Activated CD4-positive, alpha-beta T cell treated with anti-CD3 and anti-CD28 coated beads, Interleukin-2, amount 50 U/mL, for 1 hour (primary cell): Measurements from ENCODE around the gene RNASET2.
A peak's percentile ranks its signal among the peaks of the same experiment; 100 is the strongest.

Source experiments
- DNase-seq: peaks from one replicate; pipeline ENCODE4 v3.0.0-alpha.2; 2020

Gene RNASET2, protein sequence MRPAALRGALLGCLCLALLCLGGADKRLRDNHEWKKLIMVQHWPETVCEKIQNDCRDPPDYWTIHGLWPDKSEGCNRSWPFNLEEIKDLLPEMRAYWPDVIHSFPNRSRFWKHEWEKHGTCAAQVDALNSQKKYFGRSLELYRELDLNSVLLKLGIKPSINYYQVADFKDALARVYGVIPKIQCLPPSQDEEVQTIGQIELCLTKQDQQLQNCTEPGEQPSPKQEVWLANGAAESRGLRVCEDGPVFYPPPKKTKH

DNA sequence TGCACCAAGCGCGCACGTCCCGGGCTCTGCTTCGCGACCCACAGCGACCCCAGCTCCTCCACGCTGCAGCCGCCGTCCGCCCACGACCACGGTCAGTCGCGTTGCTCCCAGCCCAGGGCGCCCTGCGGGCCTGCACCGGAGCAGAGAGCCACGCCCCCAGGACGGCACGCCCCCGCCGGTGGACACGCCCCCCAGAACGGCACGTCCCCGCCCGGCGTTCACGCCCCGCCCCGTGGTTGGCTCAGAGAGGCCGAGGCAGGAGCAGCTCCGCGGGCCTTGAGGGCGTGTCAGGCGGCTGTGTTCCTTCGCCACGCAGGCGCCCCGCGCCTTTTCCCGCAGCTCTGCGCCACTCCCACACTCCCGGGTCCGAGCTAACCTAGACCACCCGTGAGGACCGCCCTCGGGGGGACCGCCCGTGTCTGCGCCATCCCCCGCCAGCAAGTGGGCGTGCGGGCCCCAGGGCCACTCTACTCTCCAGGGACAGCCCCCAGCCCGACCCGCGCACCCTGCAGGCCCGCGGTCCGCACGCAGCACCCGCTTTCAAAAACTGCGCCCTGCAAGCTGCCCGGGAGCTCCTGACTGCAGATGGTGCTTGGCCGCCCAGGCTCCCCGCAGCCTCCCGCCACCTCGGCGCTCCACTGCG is at the start of gene RNASET2:
Gene RNASET2 (minus strand): TSS at position 107 of the 643 bp plus-strand sequence. CDS start 368 bp downstream, outside the sequence.
- peak; percentile 99 for DNase-seq

DNA sequence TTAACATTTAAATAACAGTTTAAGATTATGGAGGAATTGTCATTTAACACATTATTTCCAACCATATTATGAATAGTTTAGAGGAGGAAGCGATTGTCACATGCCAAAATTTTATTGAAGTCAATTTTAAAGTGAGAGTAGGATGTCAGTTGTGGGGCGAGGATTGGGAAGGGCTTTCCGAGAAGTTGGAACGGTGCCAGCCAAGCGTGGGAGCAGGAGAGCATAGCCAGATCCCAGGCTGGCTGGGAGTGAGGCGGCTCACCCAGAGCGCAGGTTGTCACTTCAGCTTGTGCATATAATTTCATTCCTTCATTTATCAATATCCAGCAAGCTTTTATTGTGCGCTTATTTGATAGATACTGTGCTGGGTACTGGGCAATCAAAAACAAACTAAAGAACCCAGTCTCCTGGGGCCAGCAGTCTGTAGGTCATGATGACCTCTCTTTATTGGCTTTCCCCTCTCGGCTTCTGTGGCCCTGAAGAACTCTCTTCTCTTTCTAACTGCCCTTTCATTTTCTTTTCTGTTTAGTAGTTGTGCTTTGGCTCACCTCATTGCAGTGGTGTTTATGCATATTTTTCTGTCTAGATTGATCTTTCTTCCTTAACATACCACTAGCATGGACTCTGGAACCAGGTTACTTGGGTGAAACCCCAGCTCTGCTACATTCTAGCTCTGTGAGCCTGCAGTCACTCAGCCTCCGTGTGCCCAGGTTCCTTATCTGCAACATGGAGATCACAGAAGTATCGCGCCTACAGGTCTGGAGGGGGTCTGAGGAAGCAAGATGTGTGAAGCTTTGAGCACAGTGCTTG is 49.2 kb upstream of the RNASET2 start:
- DNase-seq = no peak

DNA sequence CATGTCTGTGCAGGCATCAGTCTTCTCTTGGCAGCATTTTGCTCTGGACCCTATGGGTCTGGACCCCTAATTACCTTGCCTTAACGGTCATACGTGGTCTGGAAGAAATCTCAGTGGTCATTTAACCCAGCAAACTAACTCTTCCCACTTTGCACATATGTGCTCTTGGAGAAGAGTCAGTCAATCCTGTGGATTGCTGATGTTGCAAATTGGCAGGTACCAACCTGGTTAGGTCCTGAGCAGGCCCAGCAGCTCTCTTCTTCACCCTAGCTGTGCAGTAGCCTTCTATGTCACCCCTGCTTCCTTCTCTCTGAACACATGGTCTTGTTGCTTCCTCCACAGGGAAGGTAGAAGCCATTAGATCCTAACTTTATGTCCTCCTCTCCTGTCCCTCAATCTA is 44.4 kb upstream of the RNASET2 start:
- no peak for DNase-seq

DNA sequence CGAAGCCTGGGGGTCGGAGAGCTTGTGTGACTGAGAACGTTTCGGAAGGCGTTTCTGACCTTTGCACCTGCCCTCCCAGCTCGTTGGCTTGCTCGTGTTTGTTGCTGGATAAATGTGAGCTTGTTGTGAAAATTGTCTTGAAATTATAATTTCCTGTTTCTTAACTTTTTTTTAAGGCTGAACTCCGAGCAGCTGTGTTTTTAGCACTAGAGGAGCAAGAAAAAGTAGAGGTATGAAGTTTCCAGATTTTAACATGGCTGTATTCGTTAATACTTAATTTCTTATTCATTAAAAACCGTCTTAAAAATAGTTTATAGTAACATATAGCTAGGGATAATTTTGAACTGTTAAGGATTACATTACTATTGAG is 43.5 kb upstream of the RNASET2 start:
- DNase-seq = no peak

DNA sequence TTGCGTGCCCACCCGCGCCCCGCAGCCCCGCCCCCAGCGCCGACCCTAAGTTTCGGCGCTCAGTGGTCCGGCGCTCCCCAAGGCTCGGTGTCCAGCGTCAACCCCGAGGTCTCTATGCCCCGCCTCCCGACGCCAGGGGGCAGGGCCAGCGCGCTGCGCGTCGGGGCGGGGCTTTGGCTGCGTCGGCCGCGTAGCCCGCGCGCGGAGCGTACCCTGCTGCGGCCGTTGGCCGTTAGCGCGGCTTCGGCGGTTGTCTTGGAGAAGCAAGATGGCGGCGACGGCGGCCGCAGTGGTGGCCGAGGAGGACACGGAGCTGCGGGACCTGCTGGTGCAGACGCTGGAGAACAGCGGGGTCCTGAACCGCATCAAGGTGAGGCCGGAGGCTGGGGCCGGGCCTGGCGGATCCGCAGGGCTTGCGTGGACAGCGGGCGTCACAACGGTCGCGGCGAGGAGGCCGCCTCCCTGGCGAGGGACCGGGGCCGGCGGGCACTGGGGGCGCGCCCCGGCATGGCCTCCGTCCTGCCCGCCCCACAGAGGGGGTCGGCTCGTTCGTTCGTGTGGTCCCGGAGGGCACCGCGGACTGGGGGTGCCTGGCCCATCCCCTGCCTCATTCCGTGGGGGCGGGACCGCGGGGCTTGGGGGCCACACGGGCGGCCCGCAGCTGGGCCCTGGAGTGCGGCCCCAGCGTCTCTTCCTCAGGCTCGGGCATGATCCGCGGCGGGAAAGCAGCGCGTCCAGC is 43.0 kb upstream of the RNASET2 start, which contains the start of gene CEP43:
Gene CEP43 (plus strand): TSS at position 253 of the 739 bp plus-strand sequence. CDS start 16 bp downstream, at position 269.
- DNase-seq = peak; percentile 74

DNA sequence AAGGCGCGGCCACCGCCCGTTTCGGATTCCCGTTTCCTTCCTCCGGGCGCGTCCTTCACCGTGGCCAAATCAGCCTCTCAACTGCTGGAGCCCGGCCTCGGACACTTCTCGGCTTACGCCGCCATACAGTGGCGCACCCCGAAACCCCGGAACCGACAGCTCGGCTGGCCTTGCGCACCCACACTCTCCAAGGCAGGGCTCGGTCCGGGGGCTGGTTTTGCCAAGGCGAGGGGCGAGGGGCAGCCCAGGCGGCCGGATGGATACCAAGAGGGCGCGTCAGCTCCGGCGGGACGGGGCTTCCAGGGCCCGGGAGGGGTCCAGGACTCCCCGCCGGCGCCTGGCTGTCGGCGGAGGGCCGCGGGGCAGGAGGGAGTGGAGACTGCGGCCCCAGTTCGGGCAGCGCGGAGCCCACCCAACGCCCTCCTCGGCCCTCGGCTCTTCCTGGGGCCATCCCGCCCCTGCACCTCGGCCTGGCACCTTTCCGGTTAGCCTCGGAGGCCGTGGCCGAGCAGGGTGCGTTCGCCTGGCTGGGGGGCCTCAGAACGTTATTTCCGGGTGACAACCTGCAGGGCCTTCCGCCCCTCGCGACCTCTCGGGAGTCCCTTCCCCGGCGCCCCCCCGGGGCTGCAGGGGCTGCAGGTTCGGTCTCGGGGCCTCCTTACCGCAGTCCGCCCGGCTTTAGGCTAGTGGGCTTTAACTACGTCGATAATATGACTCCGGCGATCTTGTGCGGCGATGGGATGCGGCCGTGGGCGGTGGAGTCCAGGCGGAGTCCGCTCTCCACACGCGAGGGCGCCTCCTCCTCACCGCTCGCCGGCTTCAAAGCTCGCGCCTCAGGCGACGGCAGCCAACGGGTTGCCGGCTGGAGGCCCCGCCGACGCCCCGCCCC is 42.1 kb upstream of the RNASET2 start:
- peak; percentile 4 for DNase-seq

DNA sequence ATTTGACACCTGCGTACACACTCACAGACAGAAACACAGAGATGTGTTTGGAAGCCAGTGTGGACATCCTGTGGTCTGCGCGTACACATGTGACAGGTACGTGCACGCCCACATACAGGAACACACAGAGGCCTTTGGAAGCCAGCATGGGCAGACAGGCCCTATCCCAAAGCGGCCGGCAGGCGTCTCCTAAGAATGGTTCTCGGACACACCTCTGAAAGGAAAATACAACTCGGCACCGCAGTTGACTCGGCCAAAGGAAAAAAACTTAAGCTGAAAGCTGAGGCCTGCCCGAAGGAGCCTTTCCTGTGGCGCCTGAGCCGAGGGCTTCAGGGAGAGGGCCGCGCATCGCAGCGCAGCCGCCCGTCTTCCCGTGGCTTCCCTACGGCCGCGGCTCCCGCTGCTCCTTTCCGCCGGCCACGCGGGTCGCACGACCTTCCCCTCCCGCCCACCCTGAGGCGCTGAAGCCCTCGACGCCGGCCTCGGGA is 41.5 kb upstream of the RNASET2 start:
- DNase-seq = peak; percentile 42

DNA sequence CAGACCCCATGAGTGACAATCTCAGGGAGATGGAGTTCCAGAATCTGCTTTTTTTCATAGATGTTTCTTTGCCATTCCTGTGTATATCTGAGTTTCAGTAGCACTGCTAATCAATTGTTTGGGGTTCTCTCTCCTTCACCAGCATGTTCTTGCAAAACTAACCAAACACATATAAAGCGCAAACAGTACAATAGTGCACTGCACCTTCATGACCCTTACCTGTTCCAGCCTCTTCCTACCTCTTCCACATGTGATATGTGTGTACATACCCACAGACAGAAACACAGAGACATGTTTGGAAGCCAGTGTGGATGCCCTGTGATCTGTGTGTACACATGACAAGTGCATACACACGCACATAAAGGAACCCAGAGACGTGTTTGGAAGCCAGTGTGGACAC is 41.0 kb upstream of the RNASET2 start:
- DNase-seq = no peak

DNA sequence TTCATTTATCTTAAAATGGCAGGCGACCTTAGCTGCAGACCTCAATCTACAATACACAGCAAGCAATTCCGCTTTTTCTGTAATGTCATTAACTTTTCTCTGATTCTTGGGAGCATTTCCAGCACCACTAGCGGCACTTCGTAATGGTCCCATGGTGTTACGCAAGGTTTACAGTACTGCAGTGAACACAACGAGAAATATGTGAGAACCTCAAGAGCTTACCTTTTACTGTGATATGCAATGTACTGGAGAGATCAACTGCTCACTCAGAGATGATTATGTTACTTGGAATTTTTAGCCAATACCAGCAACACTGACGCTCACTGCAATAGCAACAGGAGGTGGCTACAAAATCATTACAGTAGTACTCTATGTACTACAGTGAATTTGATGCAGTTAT is 40.1 kb upstream of the RNASET2 start:
- no peak for DNase-seq

DNA sequence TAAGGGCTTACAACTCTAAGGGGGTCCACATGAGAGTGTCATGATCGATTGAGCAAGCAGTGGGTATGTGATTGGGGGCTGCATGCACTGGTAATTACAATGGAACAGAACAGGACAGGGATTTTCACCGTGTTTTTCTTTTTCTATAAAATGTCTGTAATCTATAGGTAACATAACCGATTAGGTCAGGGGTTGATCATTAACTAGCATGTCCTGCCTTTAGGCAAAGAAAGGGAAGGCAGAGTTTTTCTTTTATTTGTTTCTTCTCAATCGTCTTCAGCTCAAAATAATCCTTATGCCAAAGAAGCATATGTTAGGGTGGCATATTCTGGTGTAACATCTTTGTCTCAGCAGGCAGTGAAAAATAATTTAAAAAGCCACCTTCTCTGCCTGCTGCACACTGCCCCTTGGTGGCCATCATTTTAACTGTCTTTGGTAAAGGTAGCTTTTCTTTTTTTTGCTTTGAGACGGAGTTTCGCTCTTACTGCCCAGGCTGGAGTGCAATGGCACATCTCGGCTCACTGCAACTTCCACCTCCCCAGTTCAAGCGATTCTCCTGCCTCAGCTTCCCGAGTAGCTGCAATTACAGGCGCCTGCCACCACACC is 33.2 kb upstream of the RNASET2 start:
- DNase-seq = peak; percentile 42

DNA sequence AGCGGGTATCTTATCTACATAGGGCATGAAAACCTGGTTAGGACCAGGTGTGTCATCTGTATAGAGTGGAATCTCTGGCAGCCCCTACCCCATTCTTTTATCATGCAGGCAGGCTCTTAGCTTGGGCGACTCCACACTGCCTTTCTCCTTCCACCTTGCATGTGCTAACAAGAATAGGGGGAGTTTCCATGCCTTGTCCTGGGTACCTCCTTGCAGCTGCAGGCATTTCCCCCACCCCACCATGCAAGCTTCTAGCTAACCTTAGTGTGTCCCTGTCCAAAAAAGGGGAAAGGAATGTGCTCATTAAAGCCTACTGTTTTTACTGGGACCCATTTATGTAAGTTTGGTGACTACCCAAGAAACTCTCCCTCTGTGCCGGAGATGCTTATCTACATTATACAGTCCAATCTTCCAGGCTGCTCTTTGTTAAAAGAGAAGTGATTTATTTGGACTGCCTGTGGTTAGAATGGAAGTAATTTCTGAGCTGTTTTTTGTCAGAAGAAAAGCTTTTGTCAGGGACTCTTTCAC is 32.4 kb upstream of the RNASET2 start:
- DNase-seq = no peak

DNA sequence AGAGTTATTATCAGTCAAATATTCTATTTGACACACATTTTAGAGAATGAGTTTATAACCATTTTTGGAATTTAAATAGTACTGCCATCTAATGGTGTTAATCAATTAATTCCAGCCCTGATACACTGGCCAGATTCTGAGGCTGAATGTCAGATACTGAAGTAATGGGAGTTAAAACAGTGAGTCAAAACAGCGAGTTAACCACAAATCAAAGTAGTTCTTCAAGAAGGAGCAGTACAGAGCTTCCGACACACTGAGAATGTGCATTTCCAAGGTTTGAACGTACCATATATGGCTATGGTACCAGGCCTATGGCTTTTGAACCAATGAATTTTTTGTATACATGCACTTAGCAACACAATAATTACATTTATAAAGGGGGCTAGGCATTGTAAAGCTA is 31.6 kb upstream of the RNASET2 start:
- DNase-seq = no peak

DNA sequence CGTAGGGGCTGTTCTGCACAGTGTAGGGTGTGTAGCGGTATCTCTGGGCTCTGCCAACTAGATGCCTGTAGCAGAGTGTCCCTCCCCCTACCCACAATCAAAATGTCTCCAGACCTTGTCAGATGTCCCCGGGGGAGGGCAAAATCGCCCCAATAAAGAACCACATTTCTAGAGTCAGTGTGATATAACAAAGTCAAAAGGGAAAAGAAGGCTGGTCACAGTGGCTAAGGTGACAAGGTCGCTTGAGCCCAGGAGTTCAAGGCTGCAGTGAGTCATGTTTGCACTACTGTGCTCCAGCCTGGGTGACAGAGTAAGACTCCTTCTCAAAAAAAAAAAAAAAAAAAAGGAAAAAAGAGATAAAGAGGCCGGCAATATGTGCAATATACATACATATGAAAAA is 31.1 kb upstream of the RNASET2 start:
- no peak for DNase-seq

DNA sequence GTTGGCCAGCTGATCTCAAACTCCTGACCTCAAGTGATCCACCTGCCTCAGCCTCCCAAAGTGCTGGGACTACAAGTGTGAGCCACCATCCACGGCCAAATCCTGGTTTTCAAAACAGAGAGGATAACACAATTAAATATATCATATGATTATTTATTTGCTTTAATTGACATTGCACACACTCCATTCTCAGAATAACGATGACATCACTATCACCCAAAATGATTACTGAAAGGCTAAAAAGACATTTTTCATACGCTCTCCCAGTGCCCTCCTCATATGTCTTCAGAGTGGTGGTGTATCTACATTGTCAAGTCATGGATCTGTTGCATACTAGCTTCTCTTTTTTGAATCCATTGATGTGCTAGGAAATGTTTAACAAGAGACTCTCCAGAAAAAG is 24.4 kb upstream of the RNASET2 start:
- no peak for DNase-seq

DNA sequence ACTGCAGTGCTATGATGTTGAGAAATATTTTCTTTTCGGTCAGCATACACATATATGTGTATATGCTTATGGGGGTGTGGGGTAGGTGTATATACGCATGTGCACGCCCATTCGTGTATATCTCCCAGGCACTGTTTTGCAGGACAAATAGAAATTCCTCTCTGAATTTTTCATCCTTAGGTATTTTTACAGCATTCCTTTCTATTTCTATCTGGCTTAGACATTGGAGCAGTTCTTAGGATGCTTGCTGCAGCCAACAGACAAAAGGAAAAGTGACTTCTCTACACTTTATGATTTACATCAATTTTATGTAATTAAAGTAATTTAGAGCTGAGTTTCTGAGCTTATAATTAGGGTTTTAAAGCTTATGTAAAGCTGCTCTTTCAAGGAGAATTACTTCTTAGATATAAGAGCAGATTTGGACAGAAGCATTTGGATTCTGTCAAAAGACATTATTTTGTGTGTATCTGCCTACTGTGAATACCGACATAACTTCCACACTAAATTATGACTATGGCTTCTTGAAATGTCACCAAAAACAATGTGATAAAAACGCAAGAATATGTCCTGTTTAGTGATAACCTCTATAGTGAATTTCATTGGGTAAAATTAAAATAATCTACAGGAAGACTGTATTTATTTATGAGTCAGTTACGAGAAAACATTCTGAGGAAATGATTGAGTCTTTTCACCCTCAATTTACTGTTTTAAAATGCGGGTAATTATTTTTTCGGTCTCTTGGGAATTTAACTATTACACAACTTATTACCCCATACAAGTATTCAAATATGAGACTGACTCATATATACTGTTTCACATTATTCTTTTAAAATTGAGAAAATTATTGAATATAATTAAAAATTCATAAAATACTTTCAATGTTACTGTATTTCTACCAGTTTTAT is 21.5 kb upstream of the RNASET2 start:
- DNase-seq = no peak

DNA sequence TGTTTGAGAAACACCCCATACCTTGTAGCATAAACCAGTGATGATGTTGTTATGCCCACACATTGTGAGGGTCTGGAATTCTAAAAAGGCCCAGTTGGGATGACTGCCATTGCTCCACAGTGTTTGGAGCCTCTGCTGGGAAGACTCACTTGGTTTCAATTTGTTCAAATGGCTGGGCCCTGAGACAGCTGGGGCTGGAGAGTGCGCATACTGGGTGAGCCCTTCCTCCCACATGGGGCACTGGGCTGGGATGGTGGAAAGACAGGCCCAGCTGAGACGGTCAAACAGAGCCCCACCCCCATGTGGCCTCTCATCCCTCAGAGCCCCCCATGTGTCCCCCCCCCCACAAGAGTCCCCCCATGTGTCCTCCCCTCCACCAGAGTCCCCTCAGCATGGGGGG is 20.3 kb upstream of the RNASET2 start:
- DNase-seq = no peak

DNA sequence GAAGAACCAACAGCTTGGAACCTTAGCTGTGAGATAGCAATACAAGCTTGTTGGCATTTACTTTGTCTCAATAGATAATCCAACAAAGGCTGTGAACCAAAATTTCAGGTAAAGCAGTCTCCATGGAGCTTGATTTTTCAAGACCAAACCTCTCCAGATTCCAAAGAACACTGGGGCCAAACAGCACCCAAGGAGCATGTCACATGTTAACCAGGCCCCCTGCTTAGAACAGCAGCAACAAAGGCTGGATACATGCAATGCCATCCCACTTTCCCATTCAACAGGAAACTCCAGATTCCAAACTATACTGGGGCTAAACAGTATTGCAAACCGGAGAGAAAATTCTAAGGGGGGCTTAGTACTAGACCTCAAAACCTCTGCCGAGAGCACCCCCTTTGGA is 15.8 kb upstream of the RNASET2 start:
- DNase-seq = no peak

DNA sequence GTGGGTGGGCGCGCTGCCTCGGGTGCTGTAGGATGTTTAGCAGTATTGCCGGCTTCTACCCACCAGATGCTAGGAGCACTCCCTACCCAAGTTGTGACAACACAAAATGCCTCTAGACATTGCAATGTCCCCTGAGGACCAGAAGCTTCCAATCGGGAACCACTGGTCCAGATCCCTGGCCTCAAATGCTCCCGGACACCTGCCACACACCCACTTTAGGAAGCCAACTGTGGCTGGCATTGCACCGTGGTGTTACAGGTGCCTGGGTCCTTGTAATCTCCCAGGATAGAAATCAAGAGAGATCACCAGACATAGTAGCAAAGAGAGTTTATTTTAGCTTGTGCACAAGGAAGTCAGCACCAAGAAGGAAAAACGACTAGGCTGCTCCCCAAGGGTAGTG is 14.9 kb upstream of the RNASET2 start:
- DNase-seq = no peak

DNA sequence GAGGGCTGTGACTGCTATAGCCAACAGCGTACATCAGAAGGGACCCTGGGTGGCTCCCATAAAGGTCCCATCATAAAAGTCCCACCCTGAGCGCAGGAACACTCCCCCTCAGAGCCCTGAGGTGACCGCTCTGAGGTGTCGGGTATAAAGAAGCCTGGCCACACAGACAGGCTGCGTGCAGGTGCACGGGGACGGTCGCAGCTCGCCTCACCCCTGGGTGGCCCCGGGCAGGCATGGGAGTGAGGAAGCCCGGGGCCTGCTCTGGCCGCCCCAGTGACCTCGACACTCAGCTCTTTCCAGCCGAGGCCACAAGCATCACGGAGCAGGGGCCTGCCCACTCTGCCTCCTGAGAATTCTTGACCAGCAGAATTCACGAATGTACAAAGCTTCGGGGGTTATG is 14.4 kb upstream of the RNASET2 start:
- DNase-seq = no peak

DNA sequence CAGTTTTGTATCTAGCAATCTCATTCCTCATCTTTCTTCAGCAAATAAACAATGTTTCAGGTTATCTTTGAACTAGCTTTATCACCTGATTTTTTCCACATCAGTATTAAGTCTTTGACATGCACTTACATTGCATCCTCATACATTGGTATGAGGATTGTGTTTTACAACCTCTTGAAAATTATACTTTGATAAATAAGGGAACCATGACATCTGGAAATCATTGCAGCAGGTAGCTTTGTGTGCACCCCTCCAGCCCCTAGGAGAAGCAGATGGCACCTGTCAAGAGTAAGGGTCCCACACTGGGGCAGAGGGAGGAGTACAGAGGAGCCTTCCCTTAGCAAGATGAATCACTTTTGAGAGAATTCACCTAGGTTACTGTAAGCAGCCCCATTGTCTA is 13.7 kb upstream of the RNASET2 start:
- DNase-seq = no peak
